HepG2 (cell line): ENCODE data around the gene SSNA1. TPM values are rescaled to one million over a fixed set of nuclear protein-coding genes. Genes with fewer than 3 reads are reported as not detected.

Source experiments
- ATAC-seq: fragments of 200-7000 bp; cut with Tn5 transposase; 3 replicates; pipeline ENCODE4 v1.9.1; 2020; ENCODE audit warnings: mild to moderate bottlenecking, moderate library complexity
- BruUV-seq: library from RNA; stranded (reverse); fragments of 400-500 nt; replicated peaks from 2 replicates; lab custom pipeline; 2021; lab: Mats Ljungman, UMichigan
- CTCF ChIA-PET: fragments of 300-600 bp; formaldehyde crosslinking; extraction: SDS; loops from one replicate; lab custom pipeline; 2021; ENCODE audit warnings: low total read pairs, inconsistent platforms, low intra/inter-chr PET ratio; lab: Yijun Ruan, JAX
- POLR2A ChIA-PET: fragments of 350-600 bp; sonication (Branson Sonifier 250); formaldehyde crosslinking; loops from one replicate; lab custom pipeline; 2020; ENCODE audit warnings: antibody characterized with exemption, inconsistent platforms; lab: Yijun Ruan, JAX
- DNase-seq: peaks from one replicate; pipeline ENCODE4 v3.0.0-alpha.2; 2015; ENCODE audit warnings: low spot score
- FAIRE-seq: peaks from 3 replicates; lab custom pipeline; 2011; peaks lifted over from hg19 to GRCh38; lab: Jason Lieb, UNC
- H2AFZ ChIP-seq: one replicate; pipeline ENCODE4 v1.6.1; 2011; ENCODE audit warnings: low read length, inconsistent platforms
- H3K27ac ChIP-seq: fragments of 300-600 bp; 3 replicates; pipeline ENCODE4 v1.8.0; 2011; ENCODE audit warnings: mixed run types, mild to moderate bottlenecking, mixed read lengths, low read length, inconsistent platforms; ENCODE audit not compliant: insufficient read depth; ENCODE audit errors: extremely low read length
- H3K27me3 ChIP-seq, 2 experiments: fragments of 200-600 bp in 1 of 2; 2 replicates in 1 of 2; 3 replicates in 1 of 2; pipeline versions ENCODE4 v1.6.0 to v1.8.0; 2011; ENCODE audit warnings: low read length in 2 of 2, mild to moderate bottlenecking in 2 of 2, moderate library complexity in 2 of 2, inconsistent platforms in 1 of 2; ENCODE audit not compliant: insufficient read depth in 2 of 2, control insufficient read depth in 1 of 2
- H3K36me3 ChIP-seq, 2 experiments: fragments of 200-600 bp in 1 of 2; replicated peaks in 1 of 2; 2 replicates in 1 of 2; 3 replicates in 1 of 2; pipeline versions ENCODE4 v1.5.1 to v1.8.0; 2011; ENCODE audit warnings: low read length in 2 of 2, inconsistent platforms in 1 of 2; ENCODE audit not compliant: insufficient read depth in 2 of 2, control insufficient read depth in 1 of 2
- H3K4me1 ChIP-seq: 2 replicates; pipeline ENCODE4 v1.5.1; 2012; ENCODE audit warnings: low read length, inconsistent platforms; ENCODE audit not compliant: insufficient read depth
- H3K4me2 ChIP-seq: 2 replicates; pipeline ENCODE4 v1.6.0; 2011; ENCODE audit warnings: low read depth, low read length, inconsistent platforms
- H3K4me3 ChIP-seq, 3 experiments: fragments of 200-600 bp in 1 of 3; sonication (generic), shearing (Covaris generic) in 1 of 3; replicated peaks in 1 of 3; 2 replicates each; pipeline ENCODE4 v1.5.1; 2011 to 2016; ENCODE audit warnings: low read length in 3 of 3, inconsistent platforms in 2 of 3, low read depth in 2 of 3, mild to moderate bottlenecking in 2 of 3, control low read depth in 1 of 3, mixed read lengths in 1 of 3; ENCODE audit not compliant: insufficient read depth in 1 of 3
- H3K79me2 ChIP-seq: one replicate; pipeline ENCODE4 v1.6.1; 2011; ENCODE audit warnings: low read length, inconsistent platforms; ENCODE audit not compliant: insufficient read depth
- H3K9ac ChIP-seq: 2 replicates; pipeline ENCODE4 v1.6.0; 2011; ENCODE audit warnings: mild to moderate bottlenecking, low read depth, low read length, inconsistent platforms; ENCODE audit not compliant: insufficient read depth
- H3K9me3 ChIP-seq: 2 replicates; pipeline ENCODE4 v1.5.1; 2012; ENCODE audit warnings: mild to moderate bottlenecking, low read length
- H4K20me1 ChIP-seq: 2 replicates; pipeline ENCODE4 v1.6.0; 2011; ENCODE audit warnings: inconsistent platforms, mild to moderate bottlenecking, low read length, moderate library complexity; ENCODE audit not compliant: insufficient read depth
- ATAD3A ChIP-seq: sonication (generic); formaldehyde crosslinking; IDR thresholded peaks from 2 replicates; pipeline ENCODE4 v1.4.0; 2020; ENCODE audit warnings: missing genetic modification reagents
- FLYWCH1 ChIP-seq: sonication (generic); formaldehyde crosslinking; IDR thresholded peaks from 2 replicates; pipeline ENCODE4 v1.8.1; 2023; ENCODE audit warnings: mild to moderate bottlenecking, missing genetic modification reagents
- JUND ChIP-seq: sonication (generic); formaldehyde crosslinking; IDR thresholded peaks from 2 replicates; pipeline ENCODE4 v1.8.0; 2022; ENCODE audit warnings: mild to moderate bottlenecking, missing genetic modification reagents
- MAFG ChIP-seq: sonication (generic); formaldehyde crosslinking; IDR thresholded peaks from 2 replicates; pipeline ENCODE4 v1.5.1; 2020; ENCODE audit warnings: mild to moderate bottlenecking, missing genetic modification reagents
- MTA3 ChIP-seq: sonication (generic); formaldehyde crosslinking; IDR thresholded peaks from 2 replicates; pipeline ENCODE4 v1.4.0; 2020; ENCODE audit warnings: missing genetic modification reagents
- MYNN ChIP-seq: sonication (generic); formaldehyde crosslinking; IDR thresholded peaks from 2 replicates; pipeline ENCODE4 v1.4.0; 2020; ENCODE audit warnings: mild to moderate bottlenecking, low read depth, missing genetic modification reagents
- RFXAP ChIP-seq: sonication (generic); formaldehyde crosslinking; IDR thresholded peaks from 2 replicates; pipeline ENCODE4 v1.4.0; 2020; ENCODE audit warnings: missing genetic modification reagents, borderline replicate concordance
- SAP130 ChIP-seq: IDR thresholded peaks from 2 replicates; pipeline ENCODE4 v1.6.1; 2016; ENCODE audit warnings: low read depth
- SMC3 ChIP-seq: IDR thresholded peaks from 2 replicates; pipeline ENCODE4 v1.6.1; 2011; ENCODE audit warnings: low read length, improper control_type of control experiment
- STAG1 ChIP-seq: sonication (generic); formaldehyde crosslinking; IDR thresholded peaks from 2 replicates; pipeline ENCODE4 v1.4.0; 2020; ENCODE audit warnings: missing genetic modification reagents
- TOPORS ChIP-seq: sonication (generic); formaldehyde crosslinking; IDR thresholded peaks from 2 replicates; pipeline ENCODE4 v1.8.0; 2023; ENCODE audit warnings: mild to moderate bottlenecking, missing genetic modification reagents
- ZBTB7B ChIP-seq: sonication (generic); formaldehyde crosslinking; IDR thresholded peaks from 2 replicates; pipeline ENCODE4 v1.4.0; 2020; ENCODE audit warnings: missing genetic modification reagents
- ZNF430 ChIP-seq: sonication (generic); formaldehyde crosslinking; IDR thresholded peaks from 2 replicates; pipeline ENCODE4 v1.9.0; 2021; ENCODE audit warnings: mild to moderate bottlenecking, missing genetic modification reagents
- ZNF589 ChIP-seq: sonication (generic); formaldehyde crosslinking; conservative IDR thresholded peaks from 2 replicates; pipeline ENCODE4 v1.8.0; 2022; ENCODE audit warnings: mild to moderate bottlenecking, moderate library complexity, missing genetic modification reagents
- ZNF670 ChIP-seq: sonication (generic); formaldehyde crosslinking; IDR thresholded peaks from 2 replicates; pipeline ENCODE4 v1.8.0; 2022; ENCODE audit warnings: mild to moderate bottlenecking, missing genetic modification reagents, borderline replicate concordance
- ZNF713 ChIP-seq: sonication (generic); formaldehyde crosslinking; IDR thresholded peaks from 2 replicates; pipeline ENCODE4 v1.4.0; 2020; ENCODE audit warnings: mild to moderate bottlenecking, missing genetic modification reagents
- WGBS: methylation state at CpG from one replicate; pipeline ENCODE4 v1.1.6; 2017; ENCODE audit warnings: low lambda C conversion rate; 5-methylcytosine and 5-hydroxymethylcytosine counted together
- in situ Hi-C: cut with HindIII; loops from 2 replicates; pipeline ENCODE4 v1.10.0; 2017; ENCODE audit warnings: low pct_unique_long_range_greater_than_20kb; ENCODE audit not compliant: extremely low pct_ligation_motif_present
- intact Hi-C: fragments of 100-400 bp; cut with micrococcal nuclease; formaldehyde crosslinking; loops from one replicate; pipeline ENCODE4 v1.10.0; 2022; ENCODE audit not compliant: unreplicated experiment
- polyA plus RNA-seq, 8 experiments: library from polyadenylated mRNA; depleted of rRNA in 3 of 8; stranded (reverse) in 7 of 8; unstranded in 1 of 8; fragments of >200 nt; fragmentation: Illumina TruSeq in 4 of 8; extraction: Trizol in 4 of 8; gene quantifications; 2 replicates each; pipeline versions ENCODE4 v1.2.1 to v1.2.3, GENCODE V29; 2011 to 2016; ENCODE audit warnings: low read depth in 4 of 8, missing spikeins in 1 of 8, mixed read lengths in 1 of 8; ENCODE audit not compliant: insufficient read depth in 1 of 8
- total RNA-seq, 5 experiments: library from RNA; depleted of rRNA; stranded (reverse); fragments of >200 nt; fragmentation: Illumina TruSeq; extraction: Trizol; gene quantifications; 2 replicates each; pipeline ENCODE4 v1.2.3, GENCODE V29; 2016; ENCODE audit warnings: low read depth in 1 of 5
- TF ChIP-seq, protein P1 (sequence below): IDR thresholded peaks from 2 replicates; pipeline ENCODE4 v1.6.1; 2016; ENCODE audit warnings: low read depth, borderline replicate concordance
- TF ChIP-seq, protein P2 (sequence below): sonication (generic); formaldehyde crosslinking; IDR thresholded peaks from 2 replicates; pipeline ENCODE4 v1.4.0; 2020; ENCODE audit warnings: missing genetic modification reagents, borderline replicate concordance
- TF ChIP-seq, protein P3 (sequence below): sonication (generic); formaldehyde crosslinking; IDR thresholded peaks from 2 replicates; pipeline ENCODE4 v1.5.0; 2020; ENCODE audit warnings: mild to moderate bottlenecking, missing genetic modification reagents

Gene SSNA1
- total and polyA plus RNA-seq, 2 of the 13 experiments (the other 11 are each of a cell fraction or from before 2014, with no cell fraction given), result 35.9 to 49.4 TPM

DNA sequence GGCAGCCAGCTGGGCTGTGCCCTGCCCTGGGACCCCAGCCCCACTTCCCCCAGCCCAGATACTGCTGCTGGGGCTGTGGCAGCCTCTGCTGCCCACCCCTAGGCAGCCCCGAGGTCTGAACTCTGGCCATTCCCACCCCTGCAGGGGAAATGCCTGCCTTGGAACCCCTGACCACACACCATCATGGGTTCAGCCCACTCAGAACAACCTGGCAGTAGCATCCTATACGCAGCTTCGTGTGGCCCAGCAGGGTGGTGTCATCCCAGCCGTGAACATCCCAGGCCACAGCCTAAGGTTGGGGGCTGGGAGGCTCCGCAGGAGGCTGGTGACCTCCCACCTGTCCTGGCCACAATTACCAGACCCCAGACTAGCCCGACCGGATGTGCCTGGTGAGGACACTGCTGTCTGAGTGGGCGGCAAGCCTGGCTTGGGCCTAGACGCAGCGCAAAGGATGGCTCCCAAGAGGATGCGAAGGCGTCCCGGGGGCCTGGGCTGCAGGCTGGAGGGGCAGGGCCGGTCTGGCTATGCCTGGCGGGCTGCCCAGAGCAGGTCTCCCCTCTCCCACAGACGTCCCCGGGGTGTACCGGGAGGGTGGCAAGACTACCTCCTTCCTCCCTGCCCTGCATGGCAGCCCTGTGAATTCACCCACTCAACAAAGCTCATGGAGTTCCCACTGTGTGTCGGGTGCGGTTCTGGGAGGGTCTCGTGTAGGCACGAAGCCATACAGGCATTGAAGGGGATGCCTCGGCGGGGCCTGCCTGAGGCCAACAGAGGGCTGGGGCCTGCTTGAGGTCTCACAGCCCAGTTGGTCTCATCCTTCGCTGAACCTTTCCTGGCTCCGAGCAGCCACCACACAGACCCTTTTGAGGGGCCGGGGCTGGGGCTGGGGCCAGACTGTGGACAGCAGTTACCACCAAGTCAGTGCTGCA is 40.8 kb downstream of the SSNA1 start:
- in situ Hi-C loops (loop anchor here (5.0 kb wide), 2 partner anchors 42 to 117 kb away; partner anchors contain the start of genes ANAPC2, DPP7 and SSNA1), intact Hi-C loops (no loop called here)
- H3K27ac ChIP-seq, result peak overlapping the region; percentile 75
- DNase-seq (no peak), ATAC-seq (peak; percentile 6), FAIRE-seq (no peak)
- H3K4me3 ChIP-seq, result peak overlapping the region; percentile 53 to 72 (median 62)
- H3K27me3 ChIP-seq, result no peaks in the 10 kb centered on the region
- H3K4me2 ChIP-seq, result peak overlapping the region; percentile 96
- ChIA-PET POLR2A (interaction anchor here (0.9 to 2.7 kb wide), 13 partner anchors 9 to 143 kb away, joined by 3 to 16 read pairs (median 6); partner anchors contain the start of genes ANAPC2, MAN1B1, SSNA1 and TOR4A), CTCF (no interaction called here)
- no peaks in the 10 kb centered on the region for H3K36me3 ChIP-seq
- no TSS peak for BruUV-seq
- H4K20me1 ChIP-seq, result no peaks in the 10 kb centered on the region
- no peaks in the 10 kb centered on the region for H3K79me2 ChIP-seq
- H3K4me1 ChIP-seq, result peaks cover 75% of the 10 kb centered on the region
- peak overlapping the region; percentile 65 for H3K9ac ChIP-seq
- no peak overlapping the region for H2AFZ ChIP-seq
- no peaks in the 10 kb centered on the region for H3K9me3 ChIP-seq
- WGBS, result 16% methylated on average over 8 of the region's 27 CpGs
- TF ChIP-seq, protein P1, sequence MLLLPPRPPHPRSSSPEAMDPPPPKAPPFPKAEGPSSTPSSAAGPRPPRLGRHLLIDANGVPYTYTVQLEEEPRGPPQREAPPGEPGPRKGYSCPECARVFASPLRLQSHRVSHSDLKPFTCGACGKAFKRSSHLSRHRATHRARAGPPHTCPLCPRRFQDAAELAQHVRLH (CRISPR knock-in tag), result no peak
- TF ChIP-seq ZBTB7B (CRISPR knock-in tag) (peak; percentile 57; the same call in 1 of the 2 replicates), MYNN (no peak), MAFG (CRISPR knock-in tag) (no peak), TOPORS (CRISPR knock-in tag) (no peak), ZNF713 (CRISPR knock-in tag) (no peak), SMC3 (no peak), STAG1 (CRISPR knock-in tag) (no peak), ZNF589 (CRISPR knock-in tag) (no peak), ZNF670 (CRISPR knock-in tag) (no peak), SAP130 (CRISPR knock-in tag) (no peak), ZNF430 (CRISPR knock-in tag) (no peak), MTA3 (CRISPR knock-in tag) (no peak), RFXAP (CRISPR knock-in tag) (peak; percentile 44; the same call in 1 of the 2 replicates), ATAD3A (CRISPR knock-in tag) (no peak), JUND (CRISPR knock-in tag) (0 out of 2 replicates have a peak, but pooled peaks have one; percentile 8), FLYWCH1 (CRISPR knock-in tag) (no peak)
- TF ChIP-seq, protein P2, sequence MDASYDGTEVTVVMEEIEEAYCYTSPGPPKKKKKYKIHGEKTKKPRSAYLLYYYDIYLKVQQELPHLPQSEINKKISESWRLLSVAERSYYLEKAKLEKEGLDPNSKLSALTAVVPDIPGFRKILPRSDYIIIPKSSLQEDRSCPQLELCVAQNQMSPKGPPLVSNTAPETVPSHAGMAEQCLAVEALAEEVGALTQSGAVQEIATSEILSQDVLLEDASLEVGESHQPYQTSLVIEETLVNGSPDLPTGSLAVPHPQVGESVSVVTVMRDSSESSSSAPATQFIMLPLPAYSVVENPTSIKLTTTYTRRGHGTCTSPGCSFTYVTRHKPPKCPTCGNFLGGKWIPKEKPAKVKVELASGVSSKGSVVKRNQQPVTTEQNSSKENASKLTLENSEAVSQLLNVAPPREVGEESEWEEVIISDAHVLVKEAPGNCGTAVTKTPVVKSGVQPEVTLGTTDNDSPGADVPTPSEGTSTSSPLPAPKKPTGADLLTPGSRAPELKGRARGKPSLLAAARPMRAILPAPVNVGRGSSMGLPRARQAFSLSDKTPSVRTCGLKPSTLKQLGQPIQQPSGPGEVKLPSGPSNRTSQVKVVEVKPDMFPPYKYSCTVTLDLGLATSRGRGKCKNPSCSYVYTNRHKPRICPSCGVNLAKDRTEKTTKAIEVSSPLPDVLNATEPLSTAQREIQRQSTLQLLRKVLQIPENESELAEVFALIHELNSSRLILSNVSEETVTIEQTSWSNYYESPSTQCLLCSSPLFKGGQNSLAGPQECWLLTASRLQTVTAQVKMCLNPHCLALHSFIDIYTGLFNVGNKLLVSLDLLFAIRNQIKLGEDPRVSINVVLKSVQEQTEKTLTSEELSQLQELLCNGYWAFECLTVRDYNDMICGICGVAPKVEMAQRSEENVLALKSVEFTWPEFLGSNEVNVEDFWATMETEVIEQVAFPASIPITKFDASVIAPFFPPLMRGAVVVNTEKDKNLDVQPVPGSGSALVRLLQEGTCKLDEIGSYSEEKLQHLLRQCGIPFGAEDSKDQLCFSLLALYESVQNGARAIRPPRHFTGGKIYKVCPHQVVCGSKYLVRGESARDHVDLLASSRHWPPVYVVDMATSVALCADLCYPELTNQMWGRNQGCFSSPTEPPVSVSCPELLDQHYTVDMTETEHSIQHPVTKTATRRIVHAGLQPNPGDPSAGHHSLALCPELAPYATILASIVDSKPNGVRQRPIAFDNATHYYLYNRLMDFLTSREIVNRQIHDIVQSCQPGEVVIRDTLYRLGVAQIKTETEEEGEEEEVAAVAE (CRISPR knock-in tag), result no peak
- TF ChIP-seq, protein P3, sequence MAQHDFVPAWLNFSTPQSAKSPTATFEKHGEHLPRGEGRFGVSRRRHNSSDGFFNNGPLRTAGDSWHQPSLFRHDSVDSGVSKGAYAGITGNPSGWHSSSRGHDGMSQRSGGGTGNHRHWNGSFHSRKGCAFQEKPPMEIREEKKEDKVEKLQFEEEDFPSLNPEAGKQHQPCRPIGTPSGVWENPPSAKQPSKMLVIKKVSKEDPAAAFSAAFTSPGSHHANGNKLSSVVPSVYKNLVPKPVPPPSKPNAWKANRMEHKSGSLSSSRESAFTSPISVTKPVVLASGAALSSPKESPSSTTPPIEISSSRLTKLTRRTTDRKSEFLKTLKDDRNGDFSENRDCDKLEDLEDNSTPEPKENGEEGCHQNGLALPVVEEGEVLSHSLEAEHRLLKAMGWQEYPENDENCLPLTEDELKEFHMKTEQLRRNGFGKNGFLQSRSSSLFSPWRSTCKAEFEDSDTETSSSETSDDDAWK (CRISPR knock-in tag), result no peak
